Measurements from ENCODE around the gene NPLOC4.

Gene NPLOC4

DNA sequence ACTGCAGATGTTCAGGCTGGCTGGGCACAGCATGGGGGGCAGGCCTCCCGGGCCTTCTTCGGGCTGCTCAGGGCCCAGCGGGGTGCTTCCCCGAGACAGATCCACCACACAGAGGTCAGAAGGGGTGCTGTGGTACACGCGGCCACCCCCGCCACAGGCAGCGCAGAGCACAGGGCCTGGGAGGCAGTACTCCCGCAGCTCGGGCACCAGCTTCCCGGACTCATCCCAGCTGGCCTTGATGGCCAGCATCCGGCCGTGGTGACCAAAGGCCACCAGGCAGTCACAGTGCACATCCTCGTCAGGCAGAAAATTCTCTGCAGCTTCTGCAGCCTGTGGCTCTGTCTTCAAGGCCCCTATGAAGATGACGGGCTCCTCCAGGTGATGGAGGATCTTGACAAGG, 86.6 kb downstream of the NPLOC4 start:
- ATAC-seq (replicated peaks; ENCODE audit: extremely low read depth, poor library complexity, severe bottlenecking) (no peak), DNase-seq (ENCODE audit: low spot score in 2 of 2) (no peak)
- H3K36me3 Mint-ChIP-seq (ENCODE audit: insufficient read depth) = peaks cover 30% of the 10 kb centered on the region
- H3K27me3 Mint-ChIP-seq = no peaks in the 10 kb centered on the region
- peak overlapping the region; percentile 84 for H3K4me3 Mint-ChIP-seq
- H3K4me1 Mint-ChIP-seq = peaks cover 32% of the 10 kb centered on the region
- H3K9me3 Mint-ChIP-seq = no peaks in the 10 kb centered on the region
- H3K27ac Mint-ChIP-seq (ENCODE audit: low read depth) = peak overlapping the region; percentile 19

DNA sequence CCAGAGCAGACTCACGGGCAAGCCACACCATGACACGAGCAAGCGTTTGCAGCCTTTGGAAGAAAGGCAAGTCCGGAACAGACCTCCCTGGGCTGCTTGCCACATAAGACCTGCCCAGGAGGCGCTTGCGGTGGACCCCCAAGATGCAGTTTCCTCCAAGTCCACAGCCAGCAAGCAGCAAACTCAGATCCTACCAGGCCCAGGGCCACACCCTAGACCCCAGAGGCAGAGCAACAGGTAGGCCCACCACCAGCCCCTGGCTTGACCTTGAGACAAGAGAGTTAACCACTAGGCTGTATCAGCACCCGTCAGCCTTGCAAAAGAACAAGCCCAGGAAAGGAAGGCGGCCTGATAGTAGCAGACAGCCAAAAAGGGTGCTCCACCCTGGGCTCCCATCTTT, 87.1 kb downstream of the NPLOC4 start:
- peak overlapping the region; percentile 19 for H3K27ac Mint-ChIP-seq (ENCODE audit: low read depth)
- H3K4me1 Mint-ChIP-seq = peaks cover 32% of the 10 kb centered on the region
- no peak for DNase-seq (ENCODE audit: low spot score in 2 of 2)
- H3K36me3 Mint-ChIP-seq (ENCODE audit: insufficient read depth) = peaks cover 31% of the 10 kb centered on the region
- no peaks in the 10 kb centered on the region for H3K27me3 Mint-ChIP-seq
- no peak for ATAC-seq (replicated peaks; ENCODE audit: extremely low read depth, poor library complexity, severe bottlenecking)
- H3K9me3 Mint-ChIP-seq = no peaks in the 10 kb centered on the region
- H3K4me3 Mint-ChIP-seq = peak overlapping the region; percentile 84

DNA sequence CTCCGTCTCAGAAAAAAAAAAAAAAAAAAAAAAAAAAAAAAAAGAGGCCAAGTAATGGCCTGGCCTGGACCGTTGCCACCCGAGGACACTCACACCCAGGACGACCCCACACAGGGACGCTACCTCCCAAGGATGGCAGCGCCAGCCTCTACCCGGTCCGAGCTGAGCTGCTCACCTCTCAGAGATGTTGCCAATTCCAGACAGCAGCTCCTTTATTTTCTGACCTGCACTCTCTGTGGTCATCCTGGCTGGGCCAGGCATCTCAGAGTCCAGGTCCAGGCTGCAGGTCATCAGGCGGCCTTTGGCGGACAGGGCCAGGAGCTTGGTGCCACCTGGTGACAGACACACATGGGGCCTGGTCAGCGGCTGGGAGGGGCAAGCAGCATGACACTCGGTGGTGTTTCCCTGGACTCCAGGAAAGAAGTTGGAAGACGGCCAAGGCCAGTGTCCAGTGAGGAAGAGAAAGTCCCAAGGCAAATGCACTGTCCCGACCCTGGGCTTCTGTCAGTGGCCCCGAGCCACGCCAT, 87.8 kb downstream of the NPLOC4 start:
- H3K27ac Mint-ChIP-seq (ENCODE audit: low read depth) = no peak overlapping the region
- ATAC-seq (replicated peaks; ENCODE audit: extremely low read depth, poor library complexity, severe bottlenecking) = no peak
- H3K4me3 Mint-ChIP-seq = peak overlapping the region; percentile 13
- H3K36me3 Mint-ChIP-seq (ENCODE audit: insufficient read depth) = peaks cover 30% of the 10 kb centered on the region
- H3K27me3 Mint-ChIP-seq = no peaks in the 10 kb centered on the region
- H3K9me3 Mint-ChIP-seq = no peaks in the 10 kb centered on the region
- no peak for DNase-seq (ENCODE audit: low spot score in 2 of 2)
- H3K4me1 Mint-ChIP-seq = peaks cover 29% of the 10 kb centered on the region

DNA sequence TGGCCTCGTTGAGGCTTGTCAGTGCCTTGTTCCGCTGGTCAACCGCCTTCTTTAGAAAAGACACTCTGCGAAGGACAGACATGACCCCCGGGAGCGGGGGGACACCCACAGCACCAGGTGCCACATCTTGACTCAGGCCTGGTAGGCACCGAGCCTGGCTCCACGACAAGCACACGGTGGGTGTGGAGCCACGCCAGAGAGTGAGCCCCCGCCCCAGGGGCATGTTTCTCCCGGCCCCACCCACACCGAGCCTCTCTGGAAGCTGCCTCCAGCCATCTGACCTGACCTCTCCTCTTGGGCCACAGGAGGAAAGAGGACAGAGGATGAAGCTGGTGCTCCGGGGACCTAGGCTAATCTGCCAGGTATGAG, 89.3 kb downstream of the NPLOC4 start:
- Mint-ChIP-seq H3K27ac (ENCODE audit: low read depth) (no peak overlapping the region), H3K4me3 (no peak overlapping the region), H3K27me3 (no peaks in the 10 kb centered on the region), H3K36me3 (ENCODE audit: insufficient read depth) (peaks cover 20% of the 10 kb centered on the region), H3K9me3 (no peaks in the 10 kb centered on the region), H3K4me1 (peaks cover 15% of the 10 kb centered on the region)
- DNase-seq (ENCODE audit: low spot score in 2 of 2) (no peak), ATAC-seq (replicated peaks; ENCODE audit: extremely low read depth, poor library complexity, severe bottlenecking) (no peak)

DNA sequence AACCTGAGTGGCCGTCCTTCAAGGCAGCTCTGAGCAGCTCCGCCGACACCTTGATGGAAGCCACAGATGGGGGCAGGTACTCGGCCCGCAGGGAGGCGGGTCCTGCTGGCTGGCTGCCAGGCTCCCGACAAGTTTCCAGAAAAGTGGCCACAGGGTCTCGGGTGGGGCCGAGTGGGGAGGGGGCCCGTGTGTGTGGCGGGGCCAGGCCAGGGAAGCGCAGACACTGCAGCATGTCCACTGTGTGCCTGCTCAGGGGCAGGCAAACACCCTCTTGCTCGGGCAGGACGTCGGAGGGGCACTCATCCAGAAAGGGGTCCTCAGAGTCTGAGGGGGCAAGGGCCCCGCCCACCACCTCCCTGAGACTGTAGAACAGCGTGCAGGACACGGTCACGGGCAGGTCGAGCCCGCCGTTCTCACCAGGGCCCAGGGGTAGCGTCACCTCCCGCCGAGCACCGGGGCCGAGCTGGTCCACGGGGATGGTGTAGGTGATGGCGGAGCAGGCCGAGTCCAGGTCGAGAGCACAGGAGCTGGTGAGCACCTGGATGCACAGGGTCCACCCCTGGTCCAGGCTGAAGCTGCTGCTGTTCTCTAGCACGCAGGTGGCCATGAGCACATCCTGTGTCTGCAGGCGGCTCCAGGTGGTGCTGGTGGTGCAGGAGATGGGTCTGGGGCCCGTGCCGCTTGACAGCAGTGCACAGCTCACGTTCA, 89.9 kb downstream of the NPLOC4 start:
- DNase-seq (ENCODE audit: low spot score in 2 of 2) = no peak
- ATAC-seq (replicated peaks; ENCODE audit: extremely low read depth, poor library complexity, severe bottlenecking) = no peak
- no peak overlapping the region for H3K27ac Mint-ChIP-seq (ENCODE audit: low read depth)
- H3K4me3 Mint-ChIP-seq = no peak overlapping the region
- no peaks in the 10 kb centered on the region for H3K9me3 Mint-ChIP-seq
- peaks cover 15% of the 10 kb centered on the region for H3K4me1 Mint-ChIP-seq
- peaks cover 19% of the 10 kb centered on the region for H3K36me3 Mint-ChIP-seq (ENCODE audit: insufficient read depth)
- no peaks in the 10 kb centered on the region for H3K27me3 Mint-ChIP-seq

DNA sequence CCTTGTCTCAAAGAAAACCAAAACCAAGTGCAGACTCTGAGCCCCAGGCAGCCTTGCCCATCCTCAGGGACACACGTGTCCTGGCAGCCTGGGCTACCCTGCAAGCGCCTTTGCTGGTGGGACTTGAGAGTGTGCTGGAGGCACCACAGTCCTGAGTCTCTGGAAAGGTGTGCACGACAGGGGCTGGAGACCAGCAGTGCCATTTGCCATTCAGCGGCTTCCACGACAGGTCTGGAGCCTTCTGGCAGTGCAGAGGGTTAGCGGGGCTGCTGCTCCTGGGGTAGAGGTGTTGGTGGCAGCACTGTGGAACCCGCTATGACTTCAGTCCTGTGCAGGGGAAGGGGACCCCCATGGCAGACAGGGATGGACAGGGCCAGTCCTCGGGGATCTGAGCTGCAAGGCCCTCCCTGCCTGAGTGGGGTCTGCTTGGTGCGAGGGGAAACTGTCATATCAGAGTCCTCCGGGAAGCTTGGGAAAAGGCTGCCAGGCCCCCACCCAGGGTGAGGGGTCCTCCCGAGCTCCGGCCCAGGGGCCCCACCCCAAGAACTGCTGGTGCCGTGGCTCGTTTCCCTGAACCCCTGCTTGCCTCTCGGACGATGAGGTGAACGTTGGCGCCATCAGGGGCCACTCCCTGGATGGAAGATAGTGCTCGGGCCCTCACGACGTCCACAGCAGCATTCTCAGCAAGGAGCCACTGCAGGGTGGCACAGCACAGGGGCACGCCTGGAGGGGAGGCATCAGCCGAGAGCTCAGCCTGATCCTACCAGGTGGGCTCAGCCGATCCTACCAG, 91.6 kb downstream of the NPLOC4 start:
- no peak overlapping the region for H3K4me3 Mint-ChIP-seq
- no peaks in the 10 kb centered on the region for H3K27me3 Mint-ChIP-seq
- DNase-seq (ENCODE audit: low spot score in 2 of 2) = no peak
- peaks cover 15% of the 10 kb centered on the region for H3K36me3 Mint-ChIP-seq (ENCODE audit: insufficient read depth)
- H3K4me1 Mint-ChIP-seq = peaks cover 9% of the 10 kb centered on the region
- no peak for ATAC-seq (replicated peaks; ENCODE audit: extremely low read depth, poor library complexity, severe bottlenecking)
- H3K9me3 Mint-ChIP-seq = no peaks in the 10 kb centered on the region
- no peak overlapping the region for H3K27ac Mint-ChIP-seq (ENCODE audit: low read depth)

DNA sequence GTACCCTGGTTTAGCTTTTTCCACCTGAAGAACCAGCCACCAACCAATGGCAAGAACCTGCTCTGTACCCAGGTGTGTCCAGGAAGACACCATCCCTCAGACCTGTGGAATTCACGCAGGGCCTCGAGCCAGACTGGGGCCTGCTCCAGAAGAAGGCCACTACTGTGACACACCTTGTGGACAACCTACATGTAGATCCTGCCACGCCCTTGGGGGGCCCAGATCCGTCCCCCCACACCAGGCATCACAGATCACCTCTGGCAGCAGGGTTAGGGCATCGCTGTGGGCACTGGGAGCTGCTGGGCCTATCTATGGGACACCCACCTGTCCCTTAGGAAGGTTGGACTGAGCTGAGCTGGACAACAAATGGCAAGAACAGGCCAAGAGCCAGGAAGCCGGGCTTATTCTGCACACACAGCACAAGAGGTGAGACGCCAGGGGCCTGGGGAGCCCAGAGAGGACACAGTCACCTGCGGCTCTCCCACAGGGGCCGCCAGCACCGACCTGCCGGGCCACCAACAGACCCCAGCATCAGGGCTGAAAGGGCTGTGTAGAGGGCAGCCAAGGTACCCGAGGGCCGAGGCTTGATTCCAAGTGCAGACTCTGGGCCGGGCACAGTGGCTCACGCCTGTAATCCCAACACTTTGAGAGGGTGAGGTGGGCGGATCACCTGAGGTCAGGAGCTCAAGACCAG, 92.5 kb downstream of the NPLOC4 start:
- H3K27me3 Mint-ChIP-seq = no peaks in the 10 kb centered on the region
- no peaks in the 10 kb centered on the region for H3K9me3 Mint-ChIP-seq
- H3K27ac Mint-ChIP-seq (ENCODE audit: low read depth) = peak overlapping the region; percentile 47
- peaks cover under 1% of the 10 kb centered on the region for H3K4me1 Mint-ChIP-seq
- H3K36me3 Mint-ChIP-seq (ENCODE audit: insufficient read depth) = peaks cover 10% of the 10 kb centered on the region
- no peak overlapping the region for H3K4me3 Mint-ChIP-seq
- ATAC-seq (replicated peaks; ENCODE audit: extremely low read depth, poor library complexity, severe bottlenecking) = no peak
- no peak for DNase-seq (ENCODE audit: low spot score in 2 of 2)

DNA sequence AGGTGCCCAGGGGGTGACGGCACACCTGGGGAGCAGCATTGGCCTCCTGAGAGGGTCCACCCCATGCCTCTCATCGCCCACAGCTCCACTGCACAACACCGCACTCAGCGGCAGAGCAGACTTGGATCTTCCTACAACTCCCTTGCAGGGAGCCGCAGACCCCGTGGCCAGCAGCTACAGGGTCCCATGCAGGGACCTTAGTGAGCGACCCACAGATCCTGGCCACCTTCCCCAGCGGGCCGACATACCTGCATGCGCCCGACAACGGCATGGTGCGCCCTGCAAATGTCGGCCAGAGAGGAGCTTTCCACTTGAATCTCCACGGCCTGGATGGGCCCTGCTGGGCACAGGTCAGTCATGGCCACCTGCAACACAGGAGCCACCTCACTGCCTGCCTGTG, 93.2 kb downstream of the NPLOC4 start:
- Mint-ChIP-seq H3K27me3 (no peaks in the 10 kb centered on the region), H3K4me1 (no peaks in the 10 kb centered on the region), H3K36me3 (ENCODE audit: insufficient read depth) (peaks cover 9% of the 10 kb centered on the region), H3K4me3 (no peak overlapping the region), H3K27ac (ENCODE audit: low read depth) (no peak overlapping the region), H3K9me3 (no peaks in the 10 kb centered on the region)
- DNase-seq (ENCODE audit: low spot score in 2 of 2) = no peak
- no peak for ATAC-seq (replicated peaks; ENCODE audit: extremely low read depth, poor library complexity, severe bottlenecking)

DNA sequence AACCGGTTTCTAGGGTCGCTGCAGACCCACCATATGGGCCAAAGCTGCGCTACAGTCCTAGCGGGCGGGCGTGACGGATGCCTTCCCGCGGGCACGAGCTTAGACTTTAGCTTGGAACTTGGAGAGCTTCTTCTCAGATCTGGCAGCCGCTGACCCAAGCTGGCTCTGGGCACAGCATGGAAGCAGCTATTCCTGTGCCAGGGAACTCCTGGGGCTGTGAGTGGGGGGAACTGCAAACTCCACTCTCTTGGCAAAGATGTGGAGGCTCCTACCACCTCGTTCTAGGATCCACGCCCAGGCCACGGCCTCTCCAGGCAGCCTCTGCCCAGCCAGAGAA, 93.6 kb downstream of the NPLOC4 start:
- H3K27ac Mint-ChIP-seq (ENCODE audit: low read depth) = no peak overlapping the region
- no peak for ATAC-seq (replicated peaks; ENCODE audit: extremely low read depth, poor library complexity, severe bottlenecking)
- DNase-seq (ENCODE audit: low spot score in 2 of 2) = no peak
- no peaks in the 10 kb centered on the region for H3K27me3 Mint-ChIP-seq
- H3K4me3 Mint-ChIP-seq = no peak overlapping the region
- H3K36me3 Mint-ChIP-seq (ENCODE audit: insufficient read depth) = peaks cover 9% of the 10 kb centered on the region
- no peaks in the 10 kb centered on the region for H3K4me1 Mint-ChIP-seq
- no peaks in the 10 kb centered on the region for H3K9me3 Mint-ChIP-seq

DNA sequence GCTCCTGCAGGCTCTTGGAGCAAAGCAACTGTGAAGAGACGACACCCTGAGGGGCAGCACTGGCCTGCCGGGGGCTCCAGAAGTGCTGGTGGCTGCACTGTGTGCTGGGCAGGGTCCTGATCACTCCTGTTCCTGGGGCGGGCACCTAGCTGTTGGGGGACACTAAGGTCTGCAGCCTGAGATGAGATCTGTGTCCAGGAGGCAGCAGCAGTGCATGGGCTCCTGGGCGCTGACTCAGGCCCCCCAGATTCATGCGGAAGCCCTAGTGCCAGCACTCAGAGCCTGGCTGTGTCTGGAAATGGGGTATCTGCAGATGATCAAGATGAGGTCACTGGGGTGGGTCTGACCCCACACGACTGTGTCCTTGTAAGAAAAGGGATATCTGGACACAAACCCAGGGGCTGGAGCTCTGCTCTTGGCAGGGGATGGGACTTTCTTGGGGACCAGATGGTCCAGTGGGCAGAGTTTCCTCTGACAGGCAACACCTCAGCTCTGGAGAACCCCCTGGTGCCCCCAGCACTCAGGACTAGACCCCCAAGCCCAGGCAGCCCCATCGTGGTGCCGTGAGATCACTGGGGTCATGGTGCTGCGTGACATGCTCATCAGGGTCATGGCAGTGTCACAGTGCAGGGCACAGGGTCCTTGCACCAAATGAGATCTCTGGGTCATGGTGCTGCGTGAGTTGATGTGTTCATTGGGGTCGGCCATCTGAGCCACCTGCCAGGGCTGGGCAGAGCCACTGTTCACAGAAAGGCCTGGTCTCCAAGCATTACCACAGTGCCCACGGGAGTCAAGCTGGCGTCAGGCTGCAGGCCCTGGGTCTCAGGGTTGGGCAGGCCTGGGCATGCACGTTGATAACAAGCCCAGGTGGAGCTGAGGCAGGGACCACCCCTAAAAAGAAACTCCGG, 94.2 kb downstream of the NPLOC4 start:
- no peaks in the 10 kb centered on the region for H3K9me3 Mint-ChIP-seq
- ATAC-seq (replicated peaks; ENCODE audit: extremely low read depth, poor library complexity, severe bottlenecking) (no peak), DNase-seq (ENCODE audit: low spot score in 2 of 2) (no peak)
- peaks cover 6% of the 10 kb centered on the region for H3K4me1 Mint-ChIP-seq
- no peak overlapping the region for H3K4me3 Mint-ChIP-seq
- no peaks in the 10 kb centered on the region for H3K27me3 Mint-ChIP-seq
- H3K36me3 Mint-ChIP-seq (ENCODE audit: insufficient read depth) = peaks cover 9% of the 10 kb centered on the region
- H3K27ac Mint-ChIP-seq (ENCODE audit: low read depth) = no peak overlapping the region

DNA sequence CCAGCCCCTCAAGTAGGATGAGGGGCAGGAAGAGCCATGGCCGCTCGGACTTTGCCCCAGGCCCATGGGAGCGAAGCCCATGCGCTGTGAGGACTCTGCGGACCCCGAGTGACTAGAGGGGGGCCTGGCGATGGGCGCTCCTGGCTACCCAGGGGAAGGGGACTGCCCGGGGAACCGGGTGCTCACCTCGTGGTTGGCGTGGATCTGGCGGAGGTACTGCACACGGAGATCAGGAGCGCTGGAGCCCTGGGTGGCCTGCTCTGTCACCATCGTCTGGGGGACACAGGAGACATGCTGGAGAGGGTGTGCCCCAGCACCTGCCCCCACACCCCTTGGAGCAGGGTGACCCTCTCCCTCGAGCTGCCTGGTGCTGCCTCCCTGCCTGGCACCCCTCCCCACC, 95.8 kb downstream of the NPLOC4 start:
- Mint-ChIP-seq H3K27me3 (no peaks in the 10 kb centered on the region), H3K4me1 (peaks cover 6% of the 10 kb centered on the region)

DNA sequence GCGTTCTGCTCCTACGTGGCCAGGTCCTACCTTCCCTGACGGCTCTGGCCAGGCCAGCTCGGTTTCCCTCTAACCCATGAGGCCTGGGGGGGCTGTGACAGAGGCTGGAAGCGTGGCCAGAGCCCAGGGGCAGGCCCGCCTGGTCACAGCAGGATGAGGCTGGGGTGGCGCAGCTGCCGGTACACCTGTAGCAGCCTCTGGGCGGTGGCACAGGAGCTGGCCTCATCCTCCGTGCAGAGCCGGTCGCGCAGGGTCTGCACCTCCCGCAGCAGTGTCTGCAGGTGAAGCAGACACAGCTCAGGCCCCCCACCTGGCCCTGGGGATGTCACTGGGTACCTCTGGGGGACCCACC, 96.3 kb downstream of the NPLOC4 start:
- no peak overlapping the region for H3K4me3 Mint-ChIP-seq
- no peaks in the 10 kb centered on the region for H3K27me3 Mint-ChIP-seq
- no peak for DNase-seq (ENCODE audit: low spot score in 2 of 2)
- H3K36me3 Mint-ChIP-seq (ENCODE audit: insufficient read depth) = peaks cover 4% of the 10 kb centered on the region
- H3K4me1 Mint-ChIP-seq = peaks cover 6% of the 10 kb centered on the region
- no peaks in the 10 kb centered on the region for H3K9me3 Mint-ChIP-seq
- H3K27ac Mint-ChIP-seq (ENCODE audit: low read depth) = no peak overlapping the region
- no peak for ATAC-seq (replicated peaks; ENCODE audit: extremely low read depth, poor library complexity, severe bottlenecking)

More for the DNA sequence above, 95.8 kb downstream of the NPLOC4 start:
- no peak overlapping the region for H3K4me3 Mint-ChIP-seq
- no peaks in the 10 kb centered on the region for H3K9me3 Mint-ChIP-seq
- ATAC-seq (replicated peaks; ENCODE audit: extremely low read depth, poor library complexity, severe bottlenecking) (no peak), DNase-seq (ENCODE audit: low spot score in 2 of 2) (no peak)
- no peak overlapping the region for H3K27ac Mint-ChIP-seq (ENCODE audit: low read depth)
- peaks cover 4% of the 10 kb centered on the region for H3K36me3 Mint-ChIP-seq (ENCODE audit: insufficient read depth)

Measured in central memory CD8-positive, alpha-beta T cell (primary cell).